CD14-positive monocyte (primary cell): ENCODE measurements around the gene PLAU. TPM values are rescaled to one million over a fixed set of nuclear protein-coding genes. Genes with fewer than 3 reads are reported as not detected.
A peak's percentile ranks its signal among the peaks of the same experiment; 100 is the strongest.
"Not testable (repeated sequence)": the region's sequence is repeated elsewhere in the genome, so short reads cannot be mapped to it uniquely, and the experiment has no call there.

Experiments used
- DNase-seq, 3 donors: peaks; one replicate each; pipeline ENCODE4 v3.0.0-alpha.2; 2011 to 2022
- H2AFZ ChIP-seq: 2 replicates; pipeline ENCODE4 v1.6.0; 2012; ENCODE audit warnings: mild to moderate bottlenecking, low read depth, low read length, inconsistent platforms; ENCODE audit not compliant: insufficient read depth, poor library complexity, severe bottlenecking
- H3K27ac ChIP-seq, 2 donors: 1 replicate in 1 of 2; 2 replicates in 1 of 2; pipeline ENCODE4 v1.5.1; 2012 to 2013; ENCODE audit warnings: low read length in 2 of 2, control low read depth in 1 of 2, inconsistent platforms in 1 of 2, low read depth in 1 of 2, mild to moderate bottlenecking in 1 of 2
- H3K27me3 ChIP-seq, 2 donors: one replicate each; pipeline versions ENCODE4 v1.6.0 to v1.6.1; 2011 to 2013; ENCODE audit warnings: low read length in 2 of 2; ENCODE audit not compliant: control insufficient read depth in 2 of 2, insufficient read depth in 2 of 2
- H3K36me3 ChIP-seq, 2 donors: replicated peaks in 1 of 2; 1 replicate in 1 of 2; 2 replicates in 1 of 2; pipeline versions ENCODE4 v1.5.1 to v1.6.1; 2012 to 2013; ENCODE audit warnings: low read length in 2 of 2, control low read depth in 1 of 2, inconsistent platforms in 1 of 2, mild to moderate bottlenecking in 1 of 2; ENCODE audit not compliant: insufficient read depth in 2 of 2, control insufficient read depth in 1 of 2
- H3K4me1 ChIP-seq, 2 donors: 1 replicate in 1 of 2; 2 replicates in 1 of 2; pipeline versions ENCODE4 v1.5.1 to v1.6.1; 2012 to 2013; ENCODE audit warnings: low read length in 2 of 2, control low read depth in 1 of 2, inconsistent platforms in 1 of 2, mild to moderate bottlenecking in 1 of 2, moderate library complexity in 1 of 2; ENCODE audit not compliant: insufficient read depth in 2 of 2, control insufficient read depth in 1 of 2
- H3K4me2 ChIP-seq: replicated peaks from 2 replicates; pipeline ENCODE3; 2012; ENCODE audit warnings: low read length, moderate library complexity, mild to moderate bottlenecking; ENCODE audit not compliant: poor library complexity, severe bottlenecking; ENCODE audit errors: extremely low read depth
- H3K4me3 ChIP-seq, 3 experiments: fragments of 200-600 bp in 1 of 3; sonication (generic) in 1 of 3; replicated peaks in 1 of 3; 1 replicate in 2 of 3; 2 replicates in 1 of 3; pipeline ENCODE4 v1.5.1; 2011 to 2013; ENCODE audit warnings: low read length in 3 of 3, mild to moderate bottlenecking in 3 of 3, control low read depth in 2 of 3, low read depth in 2 of 3, inconsistent platforms in 1 of 3, moderate library complexity in 1 of 3
- H3K79me2 ChIP-seq: 2 replicates; pipeline ENCODE4 v1.6.0; 2012; ENCODE audit warnings: mild to moderate bottlenecking, control low read depth, inconsistent platforms, low read length, moderate library complexity; ENCODE audit not compliant: insufficient read depth
- H3K9ac ChIP-seq: 2 replicates; pipeline ENCODE4 v1.6.0; 2017; ENCODE audit warnings: low read length, mild to moderate bottlenecking; ENCODE audit not compliant: insufficient read depth, poor library complexity, severe bottlenecking
- H3K9me3 ChIP-seq, 2 donors: replicated peaks in 1 of 2; 1 replicate in 1 of 2; 2 replicates in 1 of 2; pipeline versions ENCODE4 v1.5.1 to v1.6.1; 2012 to 2013; ENCODE audit warnings: low read length in 2 of 2, control low read depth in 1 of 2; ENCODE audit not compliant: control insufficient read depth in 1 of 2, insufficient read depth in 1 of 2
- H4K20me1 ChIP-seq: 2 replicates; pipeline ENCODE4 v1.6.0; 2012; ENCODE audit warnings: mild to moderate bottlenecking, low read length, control low read depth, moderate library complexity; ENCODE audit not compliant: insufficient read depth
- H3K27ac Mint-ChIP-seq, 7 donors: one replicate each; pipeline ENCODE4 v1.8.0; 2020; ENCODE audit warnings: mild to moderate bottlenecking in 7 of 7, mixed read lengths in 7 of 7, moderate library complexity in 6 of 7, inconsistent platforms in 2 of 7
- H3K27me3 Mint-ChIP-seq, 3 donors: one replicate each; pipeline ENCODE4 v1.8.0; 2021 to 2022; ENCODE audit warnings: low read depth in 3 of 3, mild to moderate bottlenecking in 3 of 3, mixed read lengths in 3 of 3, moderate library complexity in 3 of 3, inconsistent platforms in 1 of 3
- H3K36me3 Mint-ChIP-seq, 2 donors: one replicate each; pipeline ENCODE4 v1.8.0; 2020; ENCODE audit warnings: mixed read lengths in 2 of 2, inconsistent platforms in 1 of 2, mild to moderate bottlenecking in 1 of 2
- H3K4me1 Mint-ChIP-seq: one replicate; pipeline ENCODE4 v1.8.0; 2020; ENCODE audit warnings: mild to moderate bottlenecking, mixed read lengths
- H3K4me3 Mint-ChIP-seq, 2 donors: one replicate each; pipeline ENCODE4 v1.8.0; 2020; ENCODE audit warnings: mild to moderate bottlenecking in 2 of 2, mixed read lengths in 2 of 2, moderate library complexity in 1 of 2
- H3K9me3 Mint-ChIP-seq, 7 donors: one replicate each; pipeline ENCODE4 v1.8.0; 2020 to 2022; ENCODE audit warnings: mixed read lengths in 7 of 7, mild to moderate bottlenecking in 6 of 7, moderate library complexity in 6 of 7, inconsistent platforms in 2 of 7
- CTCF ChIP-seq: fragments of 200-600 bp; IDR thresholded peaks from one replicate; pipeline ENCODE4 v1.8.0; 2022; ENCODE audit warnings: antibody characterized with exemption, mild to moderate bottlenecking
- WGBS: methylation state at CpG from one replicate; pipeline ENCODE4 v1.1.5; 2013; ENCODE audit warnings: missing lambda C conversion rate; ENCODE audit not compliant: insufficient coverage; 5-methylcytosine and 5-hydroxymethylcytosine counted together
- intact Hi-C, 2 donors: fragments of 100-400 bp; cut with micrococcal nuclease; formaldehyde crosslinking; loops; one replicate each; pipeline versions ENCODE4 v1.15.0 to v1.15.1; 2023
- polyA plus RNA-seq, 3 donors: library from polyadenylated mRNA; depleted of rRNA in 1 of 3; unstranded in 2 of 3; stranded (reverse) in 1 of 3; fragments of 300-500 nt in 2 of 3; fragments of >200 nt in 1 of 3; fragmentation: Illumina TruSeq in 2 of 3; gene quantifications; 1 replicate in 2 of 3; 2 replicates in 1 of 3; pipeline ENCODE4 v1.2.3, GENCODE V29; 2012 to 2021

PLAU gene
- polyA plus RNA-seq, 3 donors, result 0.16 to 1.5 (median 0.43) TPM

GRCh38 chr10:73890261-73890660, 20.7 kb upstream of the PLAU start:
- no peak overlapping the region for H3K4me2 ChIP-seq
- Mint-ChIP-seq H3K4me1 (peaks cover 31% of the 10 kb centered on the region), H3K9me3 (peaks cover 0 to 2% (median 0%) of the 10 kb centered on the region in 7 donors), H3K36me3 (no peaks in the 10 kb centered on the region), H3K4me3 (no peak overlapping the region), H3K27ac (no peak overlapping the region), H3K27me3 (peaks cover 0 to 2% (median 2%) of the 10 kb centered on the region in 3 donors)
- no peaks in the 10 kb centered on the region for H3K79me2 ChIP-seq
- H4K20me1 ChIP-seq, result no peaks in the 10 kb centered on the region
- no peak for DNase-seq
- no peak for TF ChIP-seq CTCF
- intact Hi-C loops, result no loop called here
- H3K9me3 ChIP-seq, result no peaks in the 10 kb centered on the region
- peaks cover 19 to 25% of the 10 kb centered on the region in 2 donors for H3K4me1 ChIP-seq
- H2AFZ ChIP-seq, result no peak overlapping the region
- H3K4me3 ChIP-seq, result no peak overlapping the region
- no peak overlapping the region for H3K9ac ChIP-seq
- no peaks in the 10 kb centered on the region for H3K36me3 ChIP-seq
- H3K27ac ChIP-seq, result no peak overlapping the region
- no CpG with 5 or more reads among the region's 5 CpGs for WGBS
- H3K27me3 ChIP-seq, result no peaks in the 10 kb centered on the region

GRCh38 chr10:73890830-73891229, 20.1 kb upstream of the PLAU start:
- H3K4me3 ChIP-seq, H4K20me1 ChIP-seq, H3K9me3 Mint-ChIP-seq, intact Hi-C loops, H3K9me3 ChIP-seq, H3K79me2 ChIP-seq, H3K27me3 Mint-ChIP-seq, H3K27ac ChIP-seq, H3K4me3 Mint-ChIP-seq, H3K27me3 ChIP-seq, H3K36me3 ChIP-seq, H3K9ac ChIP-seq, H2AFZ ChIP-seq, DNase-seq, H3K36me3 Mint-ChIP-seq, H3K4me2 ChIP-seq: not testable (repeated sequence)
- WGBS, result 57% methylated on average over 2 of the region's 3 CpGs
- Mint-ChIP-seq H3K27ac (peak overlapping the region in 2 of 7 donors; percentile 14 to 15), H3K4me1 (peaks cover 31% of the 10 kb centered on the region)
- peaks cover 19 to 25% of the 10 kb centered on the region in 2 donors for H3K4me1 ChIP-seq
